ENCODE results near the gene DIMT1. TPM values are rescaled to one million over a fixed set of nuclear protein-coding genes. Genes with fewer than 3 reads are reported as not detected.

Gene DIMT1
- total RNA-seq, 1 donor from 2014 or later = 8.6 TPM

Other genes starting within 250 kb of the DIMT1 start
- gene KIF2A, start 97.7 kb downstream of the DIMT1 start, total RNA-seq = 19.8 TPM
- gene IPO11, start 8.9 kb upstream of the DIMT1 start, total RNA-seq = 11.8 TPM
- gene LRRC70, start 174.9 kb upstream of the DIMT1 start, total RNA-seq = 11.8 TPM